UCSD-AML1 (cell line): ENCODE results near the gene ZDHHC9.
"Not testable (repeated sequence)": the region's sequence is repeated elsewhere in the genome, so short reads cannot be mapped to it uniquely, and the experiment has no call there.

Experiments
- DNase-seq: peaks from one replicate; lab custom pipeline; 2025; ENCODE audit not compliant: unreplicated experiment; lab: John Stamatoyannopoulos, UW

The ZDHHC9 gene

GRCh38 chrX:129843459-129844306, at the start of gene ZDHHC9:
ZDHHC9 (minus strand) TSS chrX:129843886; CDS start chrX:129841945, 1,941 bp downstream.
- DNase-seq = peak; percentile 82

GRCh38 chrX:129877401-129877800, 33.7 kb upstream of the ZDHHC9 start:
- DNase-seq = no peak

GRCh38 chrX:129876771-129877305, 33.2 kb upstream of the ZDHHC9 start:
- no peak for DNase-seq

GRCh38 chrX:129875669-129876068, 32.0 kb upstream of the ZDHHC9 start:
- DNase-seq = no peak

GRCh38 chrX:129872524-129872923, 28.8 kb upstream of the ZDHHC9 start:
- DNase-seq = no peak

GRCh38 chrX:129866321-129866720, 22.6 kb upstream of the ZDHHC9 start:
- DNase-seq = not testable (repeated sequence)

GRCh38 chrX:129859134-129859533, 15.4 kb upstream of the ZDHHC9 start:
- DNase-seq = not testable (repeated sequence)

GRCh38 chrX:129851825-129852224, 8.1 kb upstream of the ZDHHC9 start:
- DNase-seq = not testable (repeated sequence)

- DNase-seq = no peak
Observed at GRCh38 chrX:129846716-129847115, 3.0 kb upstream of the ZDHHC9 start.

- no peak for DNase-seq
Observed at GRCh38 chrX:129845616-129846190, 2.0 kb upstream of the ZDHHC9 start.

- no peak for DNase-seq
Observed at GRCh38 chrX:129843209-129843458, 552 bp downstream of the ZDHHC9 start.

GRCh38 chrX:129842510-129843208, 1.0 kb downstream of the ZDHHC9 start:
- no peak for DNase-seq

GRCh38 chrX:129840344-129840743, 3.3 kb downstream of the ZDHHC9 start:
- DNase-seq = no peak

- DNase-seq = no peak
Observed at GRCh38 chrX:129836827-129837226, 6.9 kb downstream of the ZDHHC9 start.

GRCh38 chrX:129833153-129833990, 10.3 kb downstream of the ZDHHC9 start:
- no peak for DNase-seq

- no peak for DNase-seq
Observed at GRCh38 chrX:129831091-129831885, 12.4 kb downstream of the ZDHHC9 start.

- no peak for DNase-seq
Observed at GRCh38 chrX:129830494-129830893, 13.2 kb downstream of the ZDHHC9 start.

GRCh38 chrX:129825746-129826505, 17.8 kb downstream of the ZDHHC9 start:
- DNase-seq = no peak

GRCh38 chrX:129824620-129825019, 19.1 kb downstream of the ZDHHC9 start:
- no peak for DNase-seq
